Suprapubic skin (tissue), 4 donors: ENCODE results near the gene CAMLG. TPM values are rescaled to one million over a fixed set of nuclear protein-coding genes. Genes with fewer than 3 reads are reported as not detected.
A peak's percentile ranks its signal among the peaks of the same experiment; 100 is the strongest.
"Not testable (repeated sequence)": the region's sequence is repeated elsewhere in the genome, so short reads cannot be mapped to it uniquely, and the experiment has no call there.

Experiments used
- DNase-seq, 2 donors: peaks; one replicate each; pipeline ENCODE4 v3.0.0-alpha.2; 2019; ENCODE audit warnings: low spot score in 2 of 2
- H3K27ac ChIP-seq: fragments of 200-600 bp; sonication (generic); one replicate; pipeline ENCODE4 v1.5.1; 2019
- H3K27me3 ChIP-seq: fragments of 200-600 bp; sonication (generic); one replicate; pipeline ENCODE4 v1.5.1; 2019
- H3K36me3 ChIP-seq: fragments of 200-600 bp; sonication (generic); one replicate; pipeline ENCODE4 v1.5.1; 2019
- H3K4me1 ChIP-seq: fragments of 200-600 bp; sonication (generic); one replicate; pipeline ENCODE4 v1.5.1; 2019
- H3K4me3 ChIP-seq: fragments of 200-600 bp; sonication (generic); one replicate; pipeline ENCODE4 v1.5.1; 2019; ENCODE audit warnings: mild to moderate bottlenecking
- H3K9me3 ChIP-seq: fragments of 200-600 bp; sonication (generic); one replicate; pipeline ENCODE4 v1.5.1; 2019
- CTCF ChIP-seq, 2 donors: fragments of 200-600 bp in 1 of 2; fragments of 450-650 bp in 1 of 2; sonication (generic) in 1 of 2; IDR thresholded peaks; one replicate each; pipeline ENCODE4 v1.5.1; 2016 to 2019; ENCODE audit warnings: antibody characterized with exemption in 2 of 2, mild to moderate bottlenecking in 1 of 2, moderate library complexity in 1 of 2
- EP300 ChIP-seq: sonication (generic); formaldehyde crosslinking; IDR thresholded peaks from one replicate; pipeline ENCODE4 v1.6.1; 2017; ENCODE audit warnings: antibody characterized with exemption
- POLR2A ChIP-seq, 2 donors: fragments of 450-650 bp; IDR thresholded peaks; one replicate each; pipeline ENCODE4 v1.6.1; 2017; ENCODE audit warnings: antibody characterized with exemption in 2 of 2, mild to moderate bottlenecking in 2 of 2, moderate library complexity in 2 of 2
- POLR2AphosphoS5 ChIP-seq, 3 donors: sonication (generic); formaldehyde crosslinking; IDR thresholded peaks; one replicate each; pipeline ENCODE4 v1.6.1; 2017; ENCODE audit warnings: antibody characterized with exemption in 3 of 3
- WGBS: methylation state at CpG from one replicate; pipeline ENCODE4 v1.1.5; 2018; 5-methylcytosine and 5-hydroxymethylcytosine counted together
- total RNA-seq, 4 donors: library from RNA; depleted of rRNA; stranded (reverse); fragments of >200 nt; gene quantifications; one replicate each; pipeline ENCODE4 v1.1.0, GENCODE V29; 2016

CAMLG gene
- 10 to 100 TPM; 24.1 to 27.6 (median 25.9) TPM for total RNA-seq

DNA sequence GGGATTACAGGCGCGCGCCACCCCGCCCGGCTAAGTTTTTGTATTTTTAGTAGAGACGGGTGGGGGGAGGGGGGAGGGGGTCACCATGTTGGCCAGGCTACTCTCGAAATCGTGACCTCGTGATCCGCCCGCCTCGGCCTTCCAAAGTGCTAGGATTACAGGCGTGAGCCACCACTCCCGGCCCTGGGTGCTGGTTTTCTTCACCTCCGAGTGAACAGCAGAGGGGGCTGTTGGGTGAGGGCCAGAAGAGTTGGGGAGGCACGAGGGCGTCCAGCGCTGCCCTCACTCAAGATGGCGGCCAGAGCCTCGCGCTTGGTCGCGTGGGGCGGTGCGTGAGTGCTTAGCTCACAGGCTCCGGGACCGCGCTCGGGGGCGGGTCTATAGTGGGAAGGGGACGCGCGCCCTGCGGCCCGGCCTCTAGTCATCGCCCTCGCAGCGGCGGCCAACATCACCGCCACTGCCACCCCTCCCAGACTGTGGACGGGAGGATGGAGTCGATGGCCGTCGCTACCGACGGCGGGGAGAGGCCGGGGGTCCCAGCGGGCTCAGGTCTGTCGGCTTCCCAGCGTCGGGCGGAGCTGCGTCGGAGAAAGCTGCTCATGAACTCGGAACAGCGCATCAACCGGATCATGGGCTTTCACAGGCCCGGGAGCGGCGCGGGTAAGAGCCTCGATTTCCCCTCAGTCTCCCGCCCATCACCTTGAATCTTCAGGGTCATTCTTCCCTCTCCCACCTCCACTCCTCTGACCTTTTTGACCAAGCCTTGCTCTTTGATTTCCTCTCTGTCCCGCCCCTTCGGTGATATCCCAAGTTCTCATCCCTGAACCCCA is at the start of gene CAMLG:
Gene CAMLG (plus strand): TSS at position 416 of the 830 bp plus-strand sequence. CDS start 73 bp downstream, at position 489.
- H3K9me3 ChIP-seq = no peaks in the 10 kb centered on the region
- H3K27ac ChIP-seq = peak within 1 kb of the TSS; percentile 92
- 0% methylated on average over 45 of the region's 66 CpGs for WGBS
- DNase-seq = peak; percentile 98
- peak; percentile 52 to 90 (median 86) for TF ChIP-seq POLR2AphosphoS5 (IDR thresholded peaks at IDR 0.05)
- no peak for TF ChIP-seq EP300
- TF ChIP-seq POLR2A (IDR thresholded peaks at IDR 0.05) = peak in 1 of 2 donors; percentile 89
- TF ChIP-seq CTCF (IDR thresholded peaks at IDR 0.05) = peak in 1 of 2 donors; percentile 40
- H3K36me3 ChIP-seq = no peaks in the 10 kb centered on the region
- H3K4me1 ChIP-seq = peaks cover 19% of the 10 kb centered on the region
- H3K4me3 ChIP-seq = peak within 1 kb of the TSS; percentile 70
- no peaks in the 10 kb centered on the region for H3K27me3 ChIP-seq

DNA sequence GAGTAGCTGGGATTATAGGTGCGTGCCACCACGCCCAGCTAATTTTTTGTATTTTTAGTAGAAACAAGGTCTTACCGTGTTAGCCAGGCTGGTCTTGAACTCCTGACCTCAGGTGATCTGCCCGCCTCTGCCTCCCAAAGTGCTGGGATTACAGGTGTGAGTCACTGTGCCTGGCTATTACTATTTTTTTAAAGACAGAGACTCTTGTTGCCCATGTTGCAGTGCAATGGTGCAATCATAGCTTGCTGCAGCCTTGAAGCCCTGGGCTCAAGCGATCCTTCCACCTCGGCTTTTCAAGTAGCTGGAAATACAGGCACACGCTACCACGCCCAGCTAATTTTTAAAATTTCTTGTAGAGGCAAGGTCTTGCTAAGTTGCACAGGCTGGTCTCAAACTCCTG is 48.2 kb upstream of the CAMLG start:
- not testable (repeated sequence) for H3K27me3 ChIP-seq, DNase-seq, H3K27ac ChIP-seq, H3K9me3 ChIP-seq, H3K4me3 ChIP-seq, H3K4me1 ChIP-seq
- 96% methylated on average over 8 of the region's 8 CpGs for WGBS
- peaks cover 81% of the 10 kb centered on the region for H3K36me3 ChIP-seq

DNA sequence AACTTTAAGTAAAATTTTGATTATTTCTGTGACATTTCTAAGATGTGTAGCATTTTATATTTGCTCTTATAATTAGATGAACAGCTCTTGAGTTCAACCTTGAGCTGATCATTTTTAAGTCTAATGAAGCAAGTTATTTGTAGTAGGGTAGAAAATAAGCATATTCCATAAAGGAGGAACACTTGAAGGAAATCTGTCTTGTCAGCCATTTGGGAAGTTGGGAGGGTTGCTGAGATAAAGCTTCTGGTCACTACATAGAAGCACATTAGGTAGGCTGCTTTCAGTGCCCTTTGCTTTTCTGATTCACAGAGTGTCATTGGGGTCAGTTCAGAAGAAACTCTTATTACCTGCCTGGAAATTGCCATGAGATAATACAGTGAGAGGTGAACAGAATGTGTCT is 45.6 kb upstream of the CAMLG start:
- no peak overlapping the region for H3K27ac ChIP-seq
- H3K27me3 ChIP-seq = no peaks in the 10 kb centered on the region
- H3K4me3 ChIP-seq = no peak overlapping the region
- H3K9me3 ChIP-seq = no peaks in the 10 kb centered on the region
- H3K4me1 ChIP-seq = no peaks in the 10 kb centered on the region
- H3K36me3 ChIP-seq = peaks cover 73% of the 10 kb centered on the region
- DNase-seq = no peak
- no peak for TF ChIP-seq POLR2AphosphoS5 (IDR thresholded peaks at IDR 0.05)
- TF ChIP-seq CTCF (IDR thresholded peaks at IDR 0.05) = no peak
- no peak for TF ChIP-seq POLR2A (IDR thresholded peaks at IDR 0.05)
- TF ChIP-seq EP300 = no peak

DNA sequence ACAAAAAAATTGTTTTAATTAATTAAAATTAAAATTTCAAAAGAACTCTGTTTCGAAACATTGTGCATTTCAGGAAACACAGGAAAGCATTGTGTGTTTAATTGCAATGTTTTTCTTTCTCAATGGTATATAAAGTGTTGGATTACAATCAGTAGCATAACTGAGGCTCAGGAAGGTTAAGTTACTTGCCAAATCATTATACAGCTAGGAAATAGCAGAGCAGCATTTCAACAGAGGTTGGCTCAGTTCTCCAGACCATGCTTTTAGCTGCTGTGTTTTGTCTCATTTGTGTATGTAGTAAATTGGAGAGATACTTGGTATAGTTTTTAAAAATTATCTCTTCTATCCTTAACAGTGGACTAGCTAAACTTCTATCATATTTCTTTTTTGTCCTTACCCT is 30.0 kb upstream of the CAMLG start:
- WGBS = 100% methylated on average over 1 of the region's 1 CpG
- Histone ChIP-seq H3K36me3 (peaks cover 98% of the 10 kb centered on the region), H3K27ac (no peak overlapping the region)

GRCh38 chr5:134714120-134714519 is 24.2 kb upstream of the CAMLG start:
- 95% methylated on average over 5 of the region's 5 CpGs for WGBS
- DNase-seq = no peak
- Histone ChIP-seq H3K27me3 (no peaks in the 10 kb centered on the region), H3K4me1 (no peaks in the 10 kb centered on the region), H3K4me3 (no peak overlapping the region), H3K27ac (no peak overlapping the region), H3K36me3 (peaks cover 95% of the 10 kb centered on the region), H3K9me3 (no peaks in the 10 kb centered on the region)
- TF ChIP-seq CTCF (IDR thresholded peaks at IDR 0.05) = no peak
- no peak for TF ChIP-seq POLR2AphosphoS5 (IDR thresholded peaks at IDR 0.05)
- TF ChIP-seq EP300 = no peak
- TF ChIP-seq POLR2A (IDR thresholded peaks at IDR 0.05) = no peak

More for the DNA sequence above, 30.0 kb upstream of the CAMLG start:
- Histone ChIP-seq H3K9me3 (no peaks in the 10 kb centered on the region), H3K4me1 (no peaks in the 10 kb centered on the region), H3K27me3 (no peaks in the 10 kb centered on the region), H3K4me3 (no peak overlapping the region)
- no peak for DNase-seq
- TF ChIP-seq POLR2A (IDR thresholded peaks at IDR 0.05) (no peak), CTCF (IDR thresholded peaks at IDR 0.05) (no peak), EP300 (no peak), POLR2AphosphoS5 (IDR thresholded peaks at IDR 0.05) (no peak)
